Measurements from ENCODE around the gene TTLL11.

DNA sequence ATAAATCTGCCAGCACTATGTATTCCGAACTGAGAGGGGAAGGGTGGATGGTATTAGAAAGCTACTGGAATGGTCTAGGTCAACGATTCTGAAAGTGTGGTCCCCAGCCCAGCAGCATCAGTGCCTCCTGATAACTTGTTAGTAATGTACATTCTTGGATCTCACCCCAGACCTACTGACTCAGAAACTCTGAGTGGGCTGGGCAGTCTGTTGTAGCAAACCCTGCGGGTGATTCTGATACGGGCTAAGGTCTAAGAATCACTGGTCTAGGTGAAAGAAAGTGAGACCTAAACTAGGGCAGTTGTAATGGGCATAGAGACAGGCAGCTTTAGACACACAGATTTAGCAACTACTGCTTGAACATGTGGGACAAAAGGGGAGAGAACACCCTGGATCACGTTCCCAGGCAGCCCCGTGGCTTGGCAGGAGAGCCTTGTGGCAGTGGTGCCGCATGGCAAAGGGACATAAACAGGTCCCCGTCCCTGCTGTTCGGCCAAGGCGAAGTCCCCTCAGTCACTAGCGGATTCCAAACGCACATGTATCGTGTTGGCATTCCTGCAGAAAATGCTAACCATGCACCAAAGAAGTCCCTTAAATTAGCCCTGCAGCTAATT, 216.3 kb downstream of the TTLL11 start:
- TF ChIP-seq CTCF (conservative IDR thresholded peaks at IDR 0.05): no peak
- no peak for TF ChIP-seq ZFX (IDR thresholded peaks at IDR 0.05)

All from C4-2B (cell line).